Measurements from ENCODE around the gene C10orf120.

C10orf120 gene

DNA sequence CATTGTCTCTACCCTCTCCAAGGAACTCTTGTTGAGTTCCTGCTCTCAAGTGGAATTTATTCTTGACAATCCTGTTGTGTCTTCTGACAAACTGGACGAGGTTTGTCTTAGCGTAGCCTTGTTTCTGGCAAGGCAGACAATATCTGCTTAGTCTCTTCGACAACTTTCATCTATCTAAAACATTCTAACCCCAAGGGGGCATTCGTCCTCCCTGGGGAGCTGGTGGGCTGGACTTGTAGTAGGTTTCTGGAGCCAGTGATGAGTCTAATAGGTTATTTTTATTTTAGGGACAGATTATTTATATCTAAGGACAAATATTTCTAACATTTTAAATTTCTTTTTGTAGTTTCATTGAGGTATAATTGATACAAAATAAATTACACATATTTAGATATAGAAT lies 7.3 kb upstream of the C10orf120 start:
- H3K4me3 ChIP-seq (ENCODE audit: low read depth, low read length), result no peak overlapping the region
- DNase-seq (ENCODE audit: low read depth), result no peak

DNA sequence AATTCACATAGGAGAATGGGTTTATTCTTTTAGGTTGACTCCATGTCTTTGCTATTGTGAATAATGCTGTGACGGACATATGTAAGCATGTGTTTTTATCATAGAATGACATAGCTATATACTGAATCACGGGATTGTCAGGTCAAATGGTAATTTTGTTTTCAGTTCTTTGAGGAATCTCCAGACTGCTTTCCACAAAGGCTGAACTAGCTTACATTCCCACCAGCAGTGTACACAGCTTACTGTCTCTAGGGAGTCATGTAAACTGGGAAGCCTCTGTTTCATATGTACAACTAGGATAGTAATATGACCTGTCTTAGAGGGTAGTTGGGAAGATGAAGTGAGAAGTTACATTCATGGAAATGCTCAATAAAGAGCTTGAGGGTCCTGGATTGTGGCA lies 6.8 kb upstream of the C10orf120 start:
- no peak overlapping the region for H3K4me3 ChIP-seq (ENCODE audit: low read depth, low read length)
- no peak for DNase-seq (ENCODE audit: low read depth)

DNA sequence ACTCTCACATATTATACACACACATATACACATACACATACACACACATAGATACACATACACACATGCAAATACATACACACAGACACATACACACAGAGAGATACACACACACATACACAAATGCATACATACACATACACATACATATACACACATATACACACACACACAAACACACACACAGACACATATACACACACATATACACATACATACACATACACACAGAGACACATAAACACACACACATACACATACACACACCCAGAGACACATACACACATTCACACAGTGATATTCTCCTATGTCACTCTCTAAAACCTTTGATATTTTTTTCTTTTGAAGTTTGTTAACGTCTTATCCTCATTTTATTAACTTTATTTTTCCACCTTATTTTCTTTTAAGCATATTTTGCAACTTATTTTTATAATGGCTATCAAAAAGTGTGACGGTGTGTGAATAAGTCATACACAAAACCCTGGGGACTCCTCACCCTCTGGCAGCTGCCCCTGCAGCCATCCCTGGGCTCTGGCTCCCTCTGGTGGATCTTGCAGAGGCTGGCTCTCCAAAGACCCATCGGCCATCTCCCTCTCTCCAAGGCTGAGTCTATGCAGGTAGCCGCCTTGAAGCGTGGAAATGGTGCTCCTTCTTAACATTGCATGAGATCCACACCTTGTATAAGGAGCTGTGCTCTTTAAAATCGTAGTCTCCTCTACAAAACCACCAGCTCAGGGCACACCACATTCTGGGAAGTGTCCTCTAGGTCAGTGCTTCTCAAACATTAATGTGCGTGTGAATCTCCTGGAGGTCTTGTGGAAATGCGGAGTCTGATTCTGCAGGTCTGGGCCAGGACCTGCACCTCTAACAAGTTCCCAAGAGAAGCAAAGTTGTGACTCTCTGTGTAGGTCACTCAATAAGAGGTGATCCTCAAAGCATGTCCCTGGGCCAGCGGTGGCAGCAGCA lies 4.1 kb upstream of the C10orf120 start:
- H3K4me3 ChIP-seq (ENCODE audit: low read depth, low read length), result no peak overlapping the region
- DNase-seq (ENCODE audit: low read depth), result peak; percentile 25

DNA sequence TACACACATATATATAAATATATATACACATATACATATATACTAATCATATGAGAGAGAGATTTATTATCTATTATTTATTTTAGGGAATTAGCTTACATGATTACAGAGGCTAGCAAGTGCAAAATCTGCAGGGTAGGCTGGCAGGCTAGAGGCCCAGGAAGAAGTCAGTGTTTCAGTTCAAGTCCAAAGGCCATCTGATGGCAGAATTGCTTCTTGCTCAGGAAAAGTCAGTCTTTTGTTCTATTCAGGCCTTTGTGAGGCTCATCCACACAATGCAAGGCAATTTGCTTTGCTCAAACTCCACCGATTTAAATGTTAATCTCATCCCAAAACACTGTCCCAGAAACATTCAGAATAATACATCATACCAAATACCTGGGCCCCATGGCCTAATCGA lies 2.6 kb upstream of the C10orf120 start:
- DNase-seq (ENCODE audit: low read depth), result no peak
- no peak overlapping the region for H3K4me3 ChIP-seq (ENCODE audit: low read depth, low read length)

DNA sequence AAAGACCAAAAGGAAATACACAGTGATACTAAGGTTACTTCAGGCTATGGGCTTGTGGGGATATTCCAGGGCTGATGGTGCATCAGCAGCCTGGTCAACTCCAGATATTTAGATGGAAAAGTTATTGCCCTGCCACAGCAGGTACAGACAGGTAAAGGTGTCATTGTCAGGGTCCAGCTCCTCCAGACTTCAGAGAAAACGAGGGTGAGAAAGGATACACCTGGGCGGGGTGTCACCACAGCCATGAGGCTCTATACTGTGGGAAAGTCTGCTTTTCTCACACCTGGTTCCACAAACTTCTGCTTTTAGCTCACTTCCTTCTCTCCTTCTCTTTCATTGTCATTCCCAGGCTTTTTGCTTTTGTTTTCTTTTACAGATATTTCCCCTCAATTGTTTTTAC lies 2.0 kb upstream of the C10orf120 start:
- no peak for DNase-seq (ENCODE audit: low read depth)
- H3K4me3 ChIP-seq (ENCODE audit: low read depth, low read length), result no peak overlapping the region

DNA sequence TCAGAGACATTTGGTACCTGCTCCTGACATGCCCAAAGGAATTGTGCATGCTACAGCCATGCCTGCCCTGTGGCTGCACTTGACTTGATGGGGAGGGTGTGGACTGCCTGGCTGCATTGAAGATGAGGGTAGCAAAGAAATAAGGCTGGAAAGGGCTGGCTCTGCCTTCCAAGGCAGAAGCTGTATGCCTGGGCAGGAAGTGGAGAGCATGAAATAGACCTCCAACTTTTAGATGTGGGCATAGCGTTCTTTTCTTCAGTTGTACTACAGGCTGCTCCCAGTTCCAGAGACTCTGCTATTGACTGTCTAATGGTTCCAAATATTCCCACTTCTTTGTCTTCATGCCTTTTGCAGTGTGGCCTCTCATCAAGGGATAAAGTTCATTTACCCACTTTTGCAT lies 3.0 kb downstream of the C10orf120 start:
- H3K4me3 ChIP-seq (ENCODE audit: low read depth, low read length), result no peak overlapping the region
- DNase-seq (ENCODE audit: low read depth), result no peak

DNA sequence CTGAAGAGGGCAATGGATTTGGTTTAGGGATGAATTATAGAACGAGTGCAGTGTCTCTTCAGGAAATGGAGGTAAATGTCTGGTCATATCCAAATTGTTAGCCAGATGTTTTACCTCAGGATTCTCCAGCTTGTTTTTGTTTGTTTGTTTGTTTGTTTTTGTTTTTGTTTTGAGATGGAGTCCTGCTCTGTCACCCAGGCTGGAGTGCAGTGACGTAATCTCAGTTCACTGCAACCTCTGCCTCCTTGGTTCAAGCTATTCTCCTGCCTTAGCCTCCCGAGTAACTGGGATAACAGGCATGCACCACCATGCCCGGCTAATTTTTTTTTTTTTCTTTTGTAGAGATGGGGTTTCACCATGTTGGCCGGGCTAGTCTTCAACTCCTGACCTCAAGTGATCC lies 6.9 kb downstream of the C10orf120 start:
- no peak for DNase-seq (ENCODE audit: low read depth)
- H3K4me3 ChIP-seq (ENCODE audit: low read depth, low read length), result no peak overlapping the region

DNA sequence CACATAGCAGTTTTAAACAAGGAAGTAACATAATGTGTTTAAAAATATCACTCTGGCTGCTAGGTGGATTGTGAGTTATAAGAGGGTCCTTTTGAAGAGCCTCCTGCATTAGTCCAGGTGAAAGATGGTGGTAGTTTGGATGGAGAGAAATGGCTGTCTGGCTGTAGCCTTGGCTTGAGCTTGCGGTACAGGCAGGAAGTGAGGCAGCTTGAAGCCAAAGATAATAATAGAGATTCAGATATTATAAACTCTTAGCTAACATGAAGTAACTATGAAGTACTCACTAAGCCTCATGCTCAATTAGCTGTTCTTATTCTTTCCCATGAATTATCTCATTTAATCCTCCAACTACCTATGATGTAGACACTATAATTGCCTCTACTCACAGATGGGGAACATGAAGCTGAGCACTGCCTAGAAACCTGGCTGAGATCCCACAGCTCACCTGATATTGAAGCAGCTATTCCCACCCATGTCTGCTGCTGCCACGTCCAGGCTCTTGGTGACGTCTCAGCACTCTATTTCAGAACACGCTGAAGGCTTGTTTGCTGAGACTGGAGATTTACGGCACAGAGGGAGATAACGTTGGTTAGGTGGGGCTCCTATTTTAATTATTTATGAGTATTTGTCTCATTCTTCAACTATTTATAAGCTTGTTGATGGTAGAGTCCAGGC lies 10.4 kb downstream of the C10orf120 start:
- H3K4me3 ChIP-seq (ENCODE audit: low read depth, low read length), result no peak overlapping the region
- DNase-seq (ENCODE audit: low read depth), result no peak

DNA sequence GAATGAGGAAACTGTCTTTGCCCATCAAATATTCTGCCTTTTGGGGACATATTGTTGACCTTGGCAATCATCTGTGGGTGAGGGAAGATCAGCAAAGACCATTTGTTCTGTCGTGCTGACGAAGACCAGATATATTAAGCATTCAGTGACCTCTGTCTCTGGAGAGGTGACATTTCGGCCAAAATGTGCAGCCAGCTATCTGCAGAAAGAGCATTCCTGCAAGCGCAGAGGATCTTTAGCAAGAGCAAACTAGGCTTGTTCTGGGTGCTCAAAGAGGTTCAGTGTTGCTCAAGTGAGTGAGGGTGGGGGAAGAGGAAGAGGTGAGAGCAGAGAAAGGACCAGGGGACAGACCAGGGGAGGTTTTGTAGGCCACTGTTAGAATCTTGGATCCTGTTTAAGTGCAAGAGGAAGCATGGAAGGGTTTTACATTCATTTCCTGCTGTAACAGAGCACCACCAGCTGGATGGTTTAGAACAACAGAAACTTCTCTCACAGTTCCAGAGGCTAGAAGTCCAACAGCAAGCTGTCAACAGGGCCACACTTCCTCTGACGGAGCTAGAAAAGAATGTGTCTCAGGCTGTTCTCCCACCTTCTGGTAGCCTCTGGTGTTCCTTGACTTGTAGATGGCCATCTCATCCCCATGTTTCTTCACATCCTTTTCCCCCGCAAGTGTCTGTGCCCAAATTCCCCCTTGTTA lies 11.2 kb downstream of the C10orf120 start:
- H3K4me3 ChIP-seq (ENCODE audit: low read depth, low read length), result no peak overlapping the region
- no peak for DNase-seq (ENCODE audit: low read depth)

DNA sequence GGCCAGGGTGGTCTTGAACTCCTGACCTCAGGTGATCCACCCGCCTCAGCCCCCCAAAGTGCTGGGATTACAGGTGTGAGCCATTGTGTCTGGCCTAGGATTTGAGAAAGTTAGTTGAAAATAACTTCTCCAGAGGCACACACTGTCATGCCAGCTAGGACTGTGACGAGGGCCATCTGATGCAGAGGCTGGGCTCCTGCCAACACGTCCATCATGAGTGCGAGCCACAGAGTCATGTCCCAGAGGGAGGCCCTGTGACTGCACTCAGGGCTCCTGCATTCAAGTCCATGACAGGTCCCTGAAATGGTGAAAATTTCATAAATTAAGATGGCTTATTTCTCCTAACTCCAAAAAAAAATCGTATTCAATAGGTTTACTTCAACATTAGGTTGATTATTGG lies 17.1 kb downstream of the C10orf120 start:
- DNase-seq (ENCODE audit: low read depth), result no peak
- no peak overlapping the region for H3K4me3 ChIP-seq (ENCODE audit: low read depth, low read length)

DNA sequence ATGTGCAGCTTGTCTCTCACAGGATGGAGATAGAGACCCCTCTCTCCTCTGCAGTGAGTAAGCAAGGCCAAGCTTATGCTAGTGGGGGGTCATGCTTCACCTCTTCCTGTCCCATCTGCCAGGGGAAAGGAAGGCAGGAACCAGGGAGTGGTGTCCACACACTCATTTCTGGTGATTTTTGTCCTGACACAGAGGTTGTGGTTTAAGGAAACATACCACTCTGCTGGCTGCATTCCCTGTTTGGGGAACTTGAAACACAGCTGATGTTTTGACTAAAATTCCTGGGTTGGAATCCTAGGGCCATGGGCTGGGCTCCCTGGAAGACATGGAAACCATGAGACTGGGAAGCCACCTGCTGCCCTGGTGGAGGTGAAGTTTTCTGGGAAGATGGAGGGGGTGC lies 21.4 kb downstream of the C10orf120 start:
- DNase-seq (ENCODE audit: low read depth), result no peak

DNA sequence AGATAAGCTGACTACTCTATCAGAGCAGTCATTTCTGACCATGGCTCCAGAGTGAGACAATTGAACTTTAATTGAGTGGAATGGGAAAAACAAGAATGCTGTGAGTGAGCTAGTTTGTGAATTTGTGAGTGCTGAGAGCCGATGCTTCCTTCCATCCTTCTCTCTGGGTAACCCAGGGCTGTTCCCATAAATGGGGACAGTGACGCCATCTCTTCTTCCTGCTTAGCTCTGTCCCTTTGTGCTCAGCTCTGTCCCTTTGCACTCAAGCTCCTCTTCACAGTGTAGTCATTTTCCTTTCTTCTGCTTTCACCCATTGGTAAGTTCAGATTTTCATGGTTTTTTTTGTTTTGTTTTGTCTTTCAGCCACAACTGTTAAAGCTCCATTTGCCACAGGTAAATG lies 24.4 kb downstream of the C10orf120 start:
- H3K4me3 ChIP-seq (ENCODE audit: low read depth, low read length), result no peak overlapping the region
- no peak for DNase-seq (ENCODE audit: low read depth)

More for the DNA sequence above, 21.4 kb downstream of the C10orf120 start:
- H3K4me3 ChIP-seq (ENCODE audit: low read depth, low read length), result no peak overlapping the region

DNA sequence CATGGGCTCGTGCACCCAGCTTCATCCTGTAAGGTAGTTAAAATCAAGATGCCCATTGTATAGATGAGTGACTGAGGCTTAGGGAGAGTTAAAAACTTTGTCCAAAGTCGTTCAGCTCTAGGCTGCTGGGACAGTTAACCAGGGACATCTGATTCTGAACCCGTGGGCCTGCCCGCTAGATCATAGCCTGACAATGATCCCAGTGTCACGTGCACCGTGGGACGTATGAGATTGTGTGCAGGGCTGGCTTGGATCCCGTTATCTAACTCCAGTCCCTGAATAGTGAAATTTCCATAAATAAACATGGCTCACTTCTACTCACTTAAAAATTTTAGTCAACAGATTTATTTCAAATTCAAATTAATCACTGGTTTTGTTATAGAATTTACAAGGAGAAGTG lies 24.9 kb downstream of the C10orf120 start:
- no peak overlapping the region for H3K4me3 ChIP-seq (ENCODE audit: low read depth, low read length)
- DNase-seq (ENCODE audit: low read depth), result no peak

DNA sequence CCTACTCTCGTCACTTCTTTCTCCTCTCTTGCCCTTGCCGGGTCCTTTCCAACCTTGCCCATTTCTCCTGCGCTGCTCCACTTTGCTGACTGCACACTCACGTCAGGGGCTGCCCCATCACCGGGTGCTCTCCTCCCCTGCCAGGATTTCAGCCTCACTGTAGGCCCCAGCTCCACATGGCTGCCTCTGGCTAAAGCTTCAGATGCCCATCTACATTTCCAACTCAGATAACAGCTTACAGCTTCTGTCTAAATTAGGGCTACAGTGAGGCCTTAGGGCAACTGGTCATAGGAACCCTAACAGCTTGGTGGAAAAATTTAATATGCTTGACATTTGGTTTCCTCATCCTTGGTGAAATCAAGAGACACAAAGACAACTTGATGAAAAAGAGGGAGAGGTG lies 25.9 kb downstream of the C10orf120 start:
- H3K4me3 ChIP-seq (ENCODE audit: low read depth, low read length), result no peak overlapping the region

DNA sequence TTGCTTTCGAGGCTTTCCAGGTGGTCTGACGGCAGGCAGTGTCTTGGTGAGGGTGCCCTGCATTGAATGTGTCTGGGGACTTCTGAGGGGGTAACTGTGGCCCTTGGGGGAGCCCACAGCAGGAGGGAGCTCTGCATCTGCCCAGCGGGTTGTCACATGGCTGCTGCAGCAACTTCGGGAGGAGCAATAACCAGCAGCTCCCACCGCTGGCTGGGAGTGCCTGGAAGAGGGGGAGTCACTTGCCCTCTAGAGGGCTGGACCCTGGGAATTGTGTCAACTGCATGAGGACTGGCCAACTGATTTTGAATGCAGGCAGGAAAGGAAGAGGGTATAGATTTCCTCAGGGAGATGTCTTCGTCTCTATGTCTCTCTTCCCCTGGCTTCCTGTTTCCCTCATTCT lies 26.4 kb downstream of the C10orf120 start:
- H3K4me3 ChIP-seq (ENCODE audit: low read depth, low read length), result no peak overlapping the region
- DNase-seq (ENCODE audit: low read depth), result no peak

More for the DNA sequence above, 25.9 kb downstream of the C10orf120 start:
- DNase-seq (ENCODE audit: low read depth), result no peak

DNA sequence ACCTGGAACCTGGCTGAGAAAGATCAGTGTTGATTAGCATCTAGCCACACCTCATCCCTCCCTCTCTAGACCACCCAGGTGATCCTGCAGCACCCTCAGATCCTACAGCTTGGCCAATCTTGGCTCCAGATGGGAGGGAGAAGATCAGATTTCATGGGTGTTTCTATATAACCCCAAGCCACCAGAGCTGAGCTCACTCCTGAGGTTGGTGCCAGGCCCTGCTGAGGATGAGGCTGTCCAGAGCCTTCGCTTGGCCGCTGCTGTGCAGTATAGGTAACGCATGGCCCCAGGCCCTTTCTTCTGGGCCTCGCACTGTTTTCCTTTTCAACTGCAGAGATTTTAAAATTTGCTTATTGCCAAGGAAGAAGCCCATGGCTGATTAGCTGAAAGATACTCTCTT lies 27.0 kb downstream of the C10orf120 start:
- no peak for DNase-seq (ENCODE audit: low read depth)

DNA sequence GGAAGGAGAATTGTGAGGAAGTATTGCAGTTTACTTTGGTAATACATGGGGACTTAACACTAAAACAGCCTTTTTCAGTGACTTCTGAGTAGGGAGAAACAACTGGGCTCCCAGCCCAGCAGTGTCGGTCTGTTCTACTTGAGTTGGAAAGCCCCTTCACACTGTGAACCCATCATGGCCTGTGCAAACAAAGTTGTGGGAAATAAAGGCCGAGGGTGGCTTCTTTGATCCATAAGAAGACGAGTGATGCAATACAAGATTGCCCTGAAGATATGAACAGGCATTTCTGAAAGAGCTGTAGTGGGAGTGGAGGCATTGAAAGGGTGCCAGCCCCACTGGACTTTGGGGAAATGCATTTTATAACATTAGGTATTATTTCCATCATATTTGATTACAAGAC lies 28.3 kb downstream of the C10orf120 start:
- no peak overlapping the region for H3K4me3 ChIP-seq (ENCODE audit: low read depth, low read length)
- DNase-seq (ENCODE audit: low read depth), result no peak

More for the DNA sequence above, 27.0 kb downstream of the C10orf120 start:
- H3K4me3 ChIP-seq (ENCODE audit: low read depth, low read length), result no peak overlapping the region

DNA sequence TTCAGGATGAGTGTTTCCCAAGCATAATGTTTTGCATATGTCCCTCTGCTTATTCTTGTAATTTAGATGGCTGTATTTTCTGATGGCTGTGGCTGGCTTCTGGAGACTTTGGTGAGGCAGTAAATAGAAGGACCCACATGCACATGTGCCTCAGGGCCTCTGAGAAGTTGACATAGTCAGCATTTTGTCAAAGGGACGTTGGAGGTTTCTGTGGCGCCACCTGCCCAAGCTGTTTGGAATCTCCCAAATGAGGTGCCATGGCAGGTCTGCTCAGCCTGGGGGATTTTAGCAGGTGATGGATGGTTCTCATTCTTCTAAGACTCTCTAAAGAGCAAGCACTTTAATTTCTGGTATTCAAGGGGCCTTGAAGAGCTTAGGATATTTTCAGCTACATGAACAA lies 29.8 kb downstream of the C10orf120 start:
- DNase-seq (ENCODE audit: low read depth), result no peak
- H3K4me3 ChIP-seq (ENCODE audit: low read depth, low read length), result no peak overlapping the region

DNA sequence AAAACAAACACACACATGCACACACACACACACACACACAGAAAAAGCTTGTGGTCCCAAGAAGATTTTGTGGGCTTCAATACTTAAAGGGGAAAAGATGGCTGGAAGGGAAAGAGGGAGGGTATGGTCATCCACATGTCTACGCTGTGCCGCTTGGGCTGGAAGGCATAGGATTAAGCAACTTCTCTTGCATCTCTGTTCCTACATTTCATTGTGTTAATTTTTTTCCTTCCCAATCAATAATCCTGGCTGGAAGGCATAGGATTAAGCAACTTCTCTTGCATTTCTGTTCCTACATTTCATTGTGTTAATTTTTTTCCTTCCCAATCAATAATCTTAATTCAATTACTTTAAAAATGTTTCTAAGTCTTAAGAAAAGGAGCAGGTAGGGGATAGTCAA lies 30.6 kb downstream of the C10orf120 start:
- no peak overlapping the region for H3K4me3 ChIP-seq (ENCODE audit: low read depth, low read length)
- DNase-seq (ENCODE audit: low read depth), result no peak

DNA sequence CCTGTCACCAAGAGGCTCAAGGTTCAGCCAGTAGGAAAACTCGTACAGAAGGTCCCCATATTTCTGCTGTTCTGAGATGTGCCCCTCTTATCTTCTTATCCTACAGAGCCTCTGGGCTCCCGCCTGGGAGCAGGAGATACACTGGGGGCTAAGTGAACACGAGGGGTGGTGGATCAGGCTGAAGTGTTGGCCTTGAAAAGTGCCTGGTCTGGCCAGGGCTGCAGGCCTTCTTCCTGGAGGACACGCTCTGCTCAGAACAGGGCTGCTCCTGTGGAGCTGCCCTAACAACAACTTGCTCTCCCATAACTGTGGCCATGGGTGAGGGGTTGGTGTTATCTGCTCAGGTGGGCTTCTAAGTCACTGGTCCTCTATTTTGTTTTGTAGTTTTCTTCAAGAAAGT lies 33.7 kb downstream of the C10orf120 start:
- DNase-seq (ENCODE audit: low read depth), result no peak
- no peak overlapping the region for H3K4me3 ChIP-seq (ENCODE audit: low read depth, low read length)

Measured in skeletal muscle cell (primary cell).